Measurements from ENCODE around the gene AGA.

The AGA gene

DNA sequence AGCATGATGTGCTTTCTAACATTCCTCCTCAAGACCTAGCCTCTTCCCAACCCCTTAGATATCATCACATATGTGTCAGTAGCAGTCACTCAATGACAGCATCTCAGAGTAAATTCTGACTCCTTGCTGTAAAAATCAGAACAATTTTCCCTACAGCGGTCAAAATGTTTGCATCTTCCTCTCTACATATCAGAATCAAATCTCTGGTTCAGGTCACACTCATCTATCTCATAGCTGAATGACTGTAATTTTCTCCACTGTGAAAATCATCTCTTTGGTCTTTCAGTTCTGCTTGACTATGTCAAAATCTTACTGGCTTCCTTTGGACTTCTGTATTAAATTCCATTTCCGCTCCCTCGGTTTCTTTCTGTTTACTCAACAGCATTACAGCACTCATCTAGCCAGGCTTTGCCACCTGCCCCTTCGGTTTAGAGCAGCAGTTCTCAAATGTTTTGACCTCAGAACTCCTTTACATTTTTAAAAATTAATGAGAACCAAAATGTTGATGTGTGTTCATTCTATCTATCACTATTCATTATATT lies 57.3 kb downstream of the AGA start:
- H3K4me3 ChIP-seq (ENCODE audit: low read depth, low read length) = no peak overlapping the region
- TF ChIP-seq, protein P1, sequence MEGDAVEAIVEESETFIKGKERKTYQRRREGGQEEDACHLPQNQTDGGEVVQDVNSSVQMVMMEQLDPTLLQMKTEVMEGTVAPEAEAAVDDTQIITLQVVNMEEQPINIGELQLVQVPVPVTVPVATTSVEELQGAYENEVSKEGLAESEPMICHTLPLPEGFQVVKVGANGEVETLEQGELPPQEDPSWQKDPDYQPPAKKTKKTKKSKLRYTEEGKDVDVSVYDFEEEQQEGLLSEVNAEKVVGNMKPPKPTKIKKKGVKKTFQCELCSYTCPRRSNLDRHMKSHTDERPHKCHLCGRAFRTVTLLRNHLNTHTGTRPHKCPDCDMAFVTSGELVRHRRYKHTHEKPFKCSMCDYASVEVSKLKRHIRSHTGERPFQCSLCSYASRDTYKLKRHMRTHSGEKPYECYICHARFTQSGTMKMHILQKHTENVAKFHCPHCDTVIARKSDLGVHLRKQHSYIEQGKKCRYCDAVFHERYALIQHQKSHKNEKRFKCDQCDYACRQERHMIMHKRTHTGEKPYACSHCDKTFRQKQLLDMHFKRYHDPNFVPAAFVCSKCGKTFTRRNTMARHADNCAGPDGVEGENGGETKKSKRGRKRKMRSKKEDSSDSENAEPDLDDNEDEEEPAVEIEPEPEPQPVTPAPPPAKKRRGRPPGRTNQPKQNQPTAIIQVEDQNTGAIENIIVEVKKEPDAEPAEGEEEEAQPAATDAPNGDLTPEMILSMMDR (IDR thresholded peaks at IDR 0.05; ENCODE audit: borderline replicate concordance, insufficient read depth, low read depth, low read length) = no peak

DNA sequence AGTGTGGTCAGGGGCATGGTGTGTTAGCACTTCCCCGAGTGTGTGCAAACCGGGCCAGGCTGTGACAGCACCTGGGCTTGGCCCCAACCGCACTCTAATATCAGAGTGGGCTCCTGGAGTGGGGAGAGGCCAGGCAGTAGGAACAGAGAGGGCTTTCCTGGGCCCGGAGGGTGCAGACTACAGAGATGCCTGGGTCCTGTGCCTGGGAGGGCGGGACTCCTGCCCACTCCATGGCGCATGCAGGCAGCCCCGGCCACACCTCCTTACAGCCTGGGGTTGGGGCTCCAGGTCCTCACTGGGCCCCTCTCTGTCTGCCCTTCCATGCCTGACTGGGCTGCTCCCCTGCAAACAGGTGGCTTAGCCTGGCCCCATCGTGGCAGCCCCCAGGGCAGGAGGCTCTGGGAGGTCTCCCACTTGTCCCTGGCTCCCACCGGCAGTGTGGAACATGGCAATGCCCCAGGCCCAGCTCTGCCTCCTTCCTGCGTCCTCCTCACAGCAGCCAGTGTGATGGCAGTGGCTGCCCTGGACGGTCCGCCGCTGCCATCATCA lies 60.4 kb downstream of the AGA start:
- TF ChIP-seq, protein P1 (IDR thresholded peaks at IDR 0.05; ENCODE audit: borderline replicate concordance, insufficient read depth, low read depth, low read length) = no peak
- H3K4me3 ChIP-seq (ENCODE audit: low read depth, low read length) = no peak overlapping the region
